ENCODE data around the gene CABLES2.

Gene CABLES2

GRCh38 chr20:62368976-62369814 lies 37.9 kb downstream of the CABLES2 start:
- DNase-seq: no peak

DNA sequence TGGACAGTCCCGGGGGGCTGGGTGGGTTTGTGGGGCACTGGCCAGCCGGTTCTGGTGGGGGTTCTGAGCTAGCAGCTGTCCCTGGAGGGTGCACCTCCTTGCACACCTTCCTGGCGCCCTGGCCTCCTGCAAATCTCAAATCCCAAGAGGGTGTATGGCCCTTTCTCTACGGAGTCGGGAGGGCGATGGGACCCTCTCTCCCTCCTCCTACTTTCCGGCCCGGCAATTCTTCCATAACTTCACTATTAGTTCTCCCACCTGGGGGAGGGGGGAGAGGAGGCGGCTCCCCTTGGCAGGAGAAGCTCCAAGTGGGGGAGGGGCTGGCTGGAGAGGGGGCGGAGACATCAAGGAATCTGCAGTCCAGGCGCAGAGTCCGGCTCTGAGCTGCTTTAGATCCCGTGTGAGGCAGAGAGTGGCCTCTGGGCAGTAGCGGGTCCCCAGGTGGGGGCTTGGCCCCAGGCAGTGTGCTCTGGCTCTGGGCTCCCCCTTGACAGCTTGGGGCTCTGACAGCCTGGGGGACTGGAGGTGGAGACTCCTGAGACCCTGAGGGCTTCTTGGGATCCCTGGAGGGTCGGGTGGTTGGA lies 38.6 kb downstream of the CABLES2 start:
- DNase-seq: no peak

DNA sequence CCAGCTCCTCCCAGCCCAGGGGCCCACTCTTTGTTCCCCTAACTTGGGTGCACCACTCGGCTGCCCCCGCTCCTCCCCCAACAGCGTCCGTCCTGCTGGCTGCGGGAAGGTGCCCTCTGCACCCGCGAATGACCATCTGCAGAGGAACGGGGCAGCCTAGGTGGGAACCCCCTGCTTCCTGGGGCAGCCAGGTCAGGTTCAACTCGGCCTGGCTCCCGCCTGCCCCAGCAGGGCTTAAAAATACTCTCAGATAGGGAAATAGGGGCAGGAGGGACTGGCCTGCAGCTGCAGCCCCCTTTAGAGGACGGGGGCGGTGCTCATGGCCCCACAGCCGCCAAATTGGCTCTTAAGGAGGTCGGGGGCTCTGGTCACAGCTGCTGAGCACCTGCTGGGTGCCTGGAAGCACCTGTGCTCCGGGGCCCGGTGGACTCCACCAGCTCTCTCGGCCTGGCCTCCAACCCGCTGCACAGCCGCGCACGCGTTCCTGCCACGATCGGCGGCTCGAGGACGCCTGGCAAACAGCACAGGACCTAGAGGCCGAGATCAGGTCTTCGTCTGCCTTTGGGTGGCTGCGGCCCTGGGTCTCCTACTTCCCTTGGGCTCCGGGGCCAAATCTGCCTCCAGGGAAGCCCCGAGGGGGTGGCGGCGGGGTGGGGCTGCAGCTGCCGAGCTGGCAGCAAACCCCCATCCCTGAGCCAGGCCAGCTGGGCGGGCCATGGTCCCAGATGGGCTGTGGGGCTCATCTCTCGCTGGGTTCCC lies 39.3 kb downstream of the CABLES2 start:
- no peak for DNase-seq

DNA sequence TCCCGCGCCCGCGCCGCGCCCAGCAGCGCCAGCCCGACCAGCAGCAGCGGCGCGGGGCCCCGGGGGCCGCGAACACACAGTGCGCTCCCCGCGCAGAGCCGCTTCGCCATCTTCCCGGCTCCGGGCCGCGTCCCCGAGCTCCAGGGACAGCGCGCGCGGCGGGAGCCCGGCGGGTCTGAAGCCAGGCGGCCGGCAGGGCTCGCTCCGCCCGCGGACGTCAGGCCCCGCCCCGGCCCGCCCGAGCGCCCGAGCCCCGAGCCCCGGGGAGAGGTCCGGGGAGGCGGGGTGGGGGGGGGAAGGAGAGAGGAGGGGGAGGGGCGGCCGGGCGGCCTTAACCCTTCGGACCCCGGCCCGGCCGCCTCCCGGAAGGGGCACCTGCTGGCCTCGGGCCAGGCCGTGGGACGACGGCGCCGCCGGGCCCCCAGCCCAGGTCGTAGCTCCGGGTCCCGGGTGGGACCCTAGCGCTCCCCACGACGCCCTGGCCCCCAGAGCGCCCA lies 39.9 kb downstream of the CABLES2 start, which contains the start of gene LAMA5:
Gene LAMA5, minus strand, starts transcription at position 177 of the 497 bp plus-strand sequence. Its CDS starts 67 bp downstream, at position 110.
- no peak for DNase-seq

DNA sequence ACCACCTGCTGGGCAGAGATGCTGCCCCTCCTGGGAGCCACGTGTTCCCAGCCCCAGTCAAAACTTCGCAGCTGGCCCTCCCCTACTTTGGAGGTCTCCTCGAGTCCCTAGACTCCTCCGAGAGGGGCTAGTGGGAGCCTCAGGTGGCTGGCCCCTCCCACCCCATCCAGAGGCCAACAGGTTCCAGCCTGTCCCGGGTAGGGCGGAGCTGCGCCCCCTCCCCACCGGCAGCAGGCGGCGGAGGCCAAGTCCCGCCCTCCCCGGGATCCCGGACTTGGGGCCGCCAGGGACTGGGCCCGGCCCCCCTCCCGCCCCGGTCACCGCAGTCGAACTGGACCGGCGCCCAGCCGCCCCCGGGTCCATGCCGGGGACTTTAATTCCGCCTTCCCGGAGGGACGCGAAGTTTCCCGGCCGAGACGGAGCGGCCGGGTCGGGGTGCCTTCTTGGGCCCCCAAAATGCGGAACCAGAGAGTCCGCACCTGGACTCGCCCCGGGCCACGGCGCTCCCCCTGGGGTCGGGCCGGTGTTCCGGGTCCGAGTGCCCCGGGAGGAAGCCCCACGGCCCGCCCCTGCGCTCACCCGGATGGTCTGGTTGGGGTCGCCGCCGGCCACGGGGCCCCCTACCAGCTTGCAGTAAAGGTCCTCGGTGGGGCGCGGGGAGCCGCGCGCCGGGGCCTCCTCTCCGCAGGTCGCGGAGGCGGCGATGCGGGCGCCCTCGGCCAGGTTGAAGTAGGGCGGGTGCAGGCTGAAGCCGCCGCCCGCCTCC lies 40.5 kb downstream of the CABLES2 start:
- no peak for DNase-seq

GRCh38 chr20:62365814-62366369 lies 41.2 kb downstream of the CABLES2 start:
- DNase-seq: no peak

GRCh38 chr20:62364911-62365736 lies 42.0 kb downstream of the CABLES2 start:
- DNase-seq: no peak

GRCh38 chr20:62363920-62364851 lies 42.9 kb downstream of the CABLES2 start:
- no peak for DNase-seq

- no peak for DNase-seq
These were observed 43.8 kb downstream of the CABLES2 start for GRCh38 chr20:62362991-62363919.

- no peak for DNase-seq
These were observed 44.5 kb downstream of the CABLES2 start for GRCh38 chr20:62362590-62362940.

DNA sequence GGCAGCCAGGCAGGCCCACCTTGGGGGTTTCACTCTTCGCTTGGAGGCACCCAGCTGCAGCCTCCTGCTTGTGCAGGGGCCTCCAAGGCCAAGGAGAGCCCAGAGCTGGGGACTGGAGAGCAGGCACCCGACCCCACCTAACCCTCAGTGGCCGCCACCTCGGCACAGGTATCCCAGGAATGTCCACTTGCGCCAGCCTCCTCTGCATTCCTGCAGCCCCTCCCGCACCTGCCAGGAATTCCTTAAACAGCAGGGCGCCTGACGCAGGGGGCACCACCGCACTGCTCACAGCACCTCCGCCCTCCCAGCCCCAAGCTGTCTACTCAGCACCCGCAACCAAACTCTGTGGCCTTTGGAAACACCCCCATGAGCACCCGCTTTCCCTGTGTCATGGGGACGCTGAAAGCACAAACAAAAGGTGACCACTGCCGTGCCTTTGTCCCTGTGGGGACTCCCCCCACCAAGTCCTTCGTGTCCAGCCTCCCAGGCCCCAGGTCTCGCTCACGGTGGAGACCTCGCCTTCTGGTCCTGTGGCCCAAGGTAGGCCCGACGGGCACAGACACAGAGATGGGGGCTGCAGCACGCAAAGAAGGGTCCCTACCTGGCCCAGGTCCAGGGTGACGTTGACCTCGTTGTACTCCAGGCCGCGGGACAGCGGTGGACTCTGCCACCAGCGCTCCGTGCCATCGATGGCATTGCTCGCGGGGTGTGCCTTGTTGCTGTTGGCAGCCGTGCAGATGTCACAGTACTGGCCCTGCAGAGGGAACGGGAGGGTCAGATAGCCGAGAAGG lies 45.1 kb downstream of the CABLES2 start:
- DNase-seq: no peak

GRCh38 chr20:62360854-62361798 lies 46.0 kb downstream of the CABLES2 start:
- DNase-seq: no peak

GRCh38 chr20:62359491-62360121 lies 47.5 kb downstream of the CABLES2 start:
- no peak for DNase-seq

DNA sequence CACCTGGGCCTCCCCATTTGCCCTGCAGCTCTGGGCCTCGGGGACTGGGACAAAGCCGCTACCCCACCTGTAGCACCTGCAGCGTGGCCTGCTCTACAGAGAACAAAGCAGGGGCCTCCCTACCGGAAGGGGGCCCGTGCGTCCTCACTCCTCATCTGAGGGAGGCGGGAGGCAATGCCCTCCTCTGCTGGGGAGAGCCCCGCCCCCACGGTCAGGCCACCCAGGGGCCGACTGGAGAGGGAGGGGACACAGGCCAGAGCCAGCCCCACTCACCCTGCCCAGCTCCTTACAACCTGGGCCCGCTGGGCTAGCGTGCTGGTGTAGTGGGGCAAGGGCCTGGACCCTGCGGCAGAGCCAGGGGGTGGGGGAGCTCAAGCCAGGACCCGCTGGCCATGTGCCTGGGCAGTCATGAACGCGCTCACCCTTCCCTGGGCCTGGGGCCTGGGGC lies 48.0 kb downstream of the CABLES2 start:
- no peak for DNase-seq

- no peak for DNase-seq
These were observed 48.7 kb downstream of the CABLES2 start for GRCh38 chr20:62358171-62359042.
